Astrocyte of the cerebellum (primary cell): ENCODE measurements around the gene CACNA1E.

ENCODE experiments used
- DNase-seq: peaks from one replicate; pipeline ENCODE4 v3.0.0-alpha.2; 2011; ENCODE audit warnings: low read depth
- H3K4me3 ChIP-seq: 2 replicates; pipeline ENCODE4 v1.5.1; 2011; ENCODE audit warnings: mild to moderate bottlenecking, low read depth, low read length, moderate library complexity
- in situ Hi-C: cut with HindIII; loops from 2 replicates; pipeline ENCODE4 v1.10.0; 2017; ENCODE audit warnings: low sequenced_read_pairs
- TF ChIP-seq, protein P1 (sequence below): IDR thresholded peaks from 2 replicates; pipeline ENCODE4 v1.5.1; 2012; ENCODE audit warnings: low read length, low read depth, moderate library complexity, mild to moderate bottlenecking; ENCODE audit errors: missing control alignments

Gene CACNA1E

DNA sequence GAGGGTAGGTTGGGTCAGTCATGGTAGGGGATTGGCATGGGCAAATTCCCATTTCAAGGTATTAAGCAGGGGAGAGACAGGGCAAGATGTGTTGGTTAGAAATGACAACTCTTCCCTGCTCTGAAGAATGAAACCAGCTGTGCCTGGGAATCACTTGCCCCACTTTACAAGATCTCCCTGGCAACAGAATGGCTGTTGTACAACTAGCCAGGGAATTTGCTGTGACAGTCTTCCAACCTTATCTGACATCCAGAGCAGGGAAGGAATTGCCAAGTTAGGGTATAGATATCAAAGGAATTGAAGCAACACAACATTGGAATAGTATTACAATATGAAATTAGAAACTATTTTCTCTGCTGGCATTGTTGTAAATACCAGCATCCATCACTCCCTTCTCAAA is 154.7 kb downstream of the CACNA1E start:
- DNase-seq: no peak
- no peak overlapping the region for H3K4me3 ChIP-seq
- in situ Hi-C loops: no loop called here
- TF ChIP-seq, protein P1, sequence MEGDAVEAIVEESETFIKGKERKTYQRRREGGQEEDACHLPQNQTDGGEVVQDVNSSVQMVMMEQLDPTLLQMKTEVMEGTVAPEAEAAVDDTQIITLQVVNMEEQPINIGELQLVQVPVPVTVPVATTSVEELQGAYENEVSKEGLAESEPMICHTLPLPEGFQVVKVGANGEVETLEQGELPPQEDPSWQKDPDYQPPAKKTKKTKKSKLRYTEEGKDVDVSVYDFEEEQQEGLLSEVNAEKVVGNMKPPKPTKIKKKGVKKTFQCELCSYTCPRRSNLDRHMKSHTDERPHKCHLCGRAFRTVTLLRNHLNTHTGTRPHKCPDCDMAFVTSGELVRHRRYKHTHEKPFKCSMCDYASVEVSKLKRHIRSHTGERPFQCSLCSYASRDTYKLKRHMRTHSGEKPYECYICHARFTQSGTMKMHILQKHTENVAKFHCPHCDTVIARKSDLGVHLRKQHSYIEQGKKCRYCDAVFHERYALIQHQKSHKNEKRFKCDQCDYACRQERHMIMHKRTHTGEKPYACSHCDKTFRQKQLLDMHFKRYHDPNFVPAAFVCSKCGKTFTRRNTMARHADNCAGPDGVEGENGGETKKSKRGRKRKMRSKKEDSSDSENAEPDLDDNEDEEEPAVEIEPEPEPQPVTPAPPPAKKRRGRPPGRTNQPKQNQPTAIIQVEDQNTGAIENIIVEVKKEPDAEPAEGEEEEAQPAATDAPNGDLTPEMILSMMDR: no peak

DNA sequence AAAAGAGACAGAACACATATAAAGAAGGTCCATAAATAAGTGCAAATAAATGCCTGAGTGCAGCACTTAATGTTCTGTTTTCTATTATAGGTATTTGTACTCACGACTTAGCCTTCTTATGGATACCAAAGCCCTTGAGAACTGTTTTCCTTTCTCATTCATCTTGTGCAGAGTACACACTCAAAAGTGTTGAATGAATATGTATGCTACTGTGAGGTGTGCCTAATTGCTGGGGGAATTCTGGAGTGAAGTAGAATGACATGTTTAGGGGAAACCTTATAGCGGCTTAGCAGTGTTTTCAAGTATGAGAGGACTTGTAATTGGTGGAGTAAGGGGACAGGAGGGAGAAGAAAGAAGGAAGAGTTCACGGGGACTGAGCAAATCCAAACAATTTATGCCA is 157.6 kb downstream of the CACNA1E start:
- DNase-seq: no peak
- in situ Hi-C loops: no loop called here

DNA sequence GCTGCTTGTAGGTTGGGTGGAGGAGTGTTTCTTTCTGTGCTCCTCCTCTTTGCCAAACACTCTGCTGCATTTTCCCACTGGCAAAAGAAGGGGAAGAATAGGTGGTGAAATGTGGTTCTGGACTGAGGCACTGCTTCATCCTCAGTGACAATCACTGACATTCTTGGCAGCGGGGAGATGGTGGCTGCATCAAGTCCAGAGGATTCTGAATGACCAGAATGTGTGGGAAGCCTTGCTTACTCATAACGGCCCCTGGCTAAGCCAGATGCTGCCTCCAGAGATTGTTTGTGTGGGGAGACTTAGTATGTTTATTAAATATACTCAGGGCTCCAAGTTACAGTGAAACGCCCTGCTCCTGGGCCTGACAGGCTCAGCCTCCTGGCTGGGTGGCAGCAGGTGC is 160.3 kb downstream of the CACNA1E start:
- TF ChIP-seq, protein P1: no peak
- H3K4me3 ChIP-seq: no peak overlapping the region
- DNase-seq: no peak
- in situ Hi-C loops: no loop called here

More for the DNA sequence above, 157.6 kb downstream of the CACNA1E start:
- no peak overlapping the region for H3K4me3 ChIP-seq
- TF ChIP-seq, protein P1: no peak

DNA sequence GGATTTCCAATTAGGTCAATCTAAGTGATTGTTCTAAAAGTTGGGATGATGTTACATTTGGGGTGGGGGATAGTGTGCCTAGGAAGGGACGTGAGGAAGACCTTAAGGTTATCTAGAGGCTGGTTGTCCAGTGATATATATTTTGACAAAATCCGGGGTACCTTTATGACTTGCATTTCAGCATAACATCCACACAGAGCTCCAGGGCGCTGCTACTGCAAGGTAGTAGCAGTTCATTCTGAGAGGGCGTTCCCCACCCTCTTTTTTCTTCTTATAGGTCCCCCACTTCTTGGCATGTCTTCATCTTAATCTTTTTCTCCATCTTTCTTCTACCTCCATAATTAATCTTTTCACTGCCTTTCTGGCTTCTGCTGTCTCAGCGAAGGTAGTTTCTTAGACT is 161.9 kb downstream of the CACNA1E start:
- TF ChIP-seq, protein P1: no peak
- in situ Hi-C loops: no loop called here
- no peak for DNase-seq
- no peak overlapping the region for H3K4me3 ChIP-seq

DNA sequence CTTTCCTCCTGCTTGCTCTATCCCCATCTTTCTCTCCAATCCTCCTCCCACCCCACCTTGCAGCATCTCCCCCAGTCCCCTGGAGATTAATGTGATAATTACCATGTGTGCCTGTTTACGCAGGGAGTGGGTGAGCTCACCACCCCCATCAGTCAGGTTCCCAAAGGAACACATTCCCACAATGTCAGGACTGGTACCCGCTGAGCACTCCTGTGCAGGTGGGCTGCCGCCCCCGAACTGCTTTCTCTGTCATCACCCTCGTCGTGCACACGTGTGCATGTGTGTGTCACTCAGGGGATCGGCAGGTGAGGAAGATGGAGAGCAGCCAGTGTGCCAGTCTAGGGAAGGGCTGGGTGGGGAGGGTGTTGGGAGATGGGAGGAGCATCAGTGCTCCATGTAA is 163.4 kb downstream of the CACNA1E start:
- in situ Hi-C loops: no loop called here
- no peak for DNase-seq
- no peak overlapping the region for H3K4me3 ChIP-seq
- TF ChIP-seq, protein P1: no peak

DNA sequence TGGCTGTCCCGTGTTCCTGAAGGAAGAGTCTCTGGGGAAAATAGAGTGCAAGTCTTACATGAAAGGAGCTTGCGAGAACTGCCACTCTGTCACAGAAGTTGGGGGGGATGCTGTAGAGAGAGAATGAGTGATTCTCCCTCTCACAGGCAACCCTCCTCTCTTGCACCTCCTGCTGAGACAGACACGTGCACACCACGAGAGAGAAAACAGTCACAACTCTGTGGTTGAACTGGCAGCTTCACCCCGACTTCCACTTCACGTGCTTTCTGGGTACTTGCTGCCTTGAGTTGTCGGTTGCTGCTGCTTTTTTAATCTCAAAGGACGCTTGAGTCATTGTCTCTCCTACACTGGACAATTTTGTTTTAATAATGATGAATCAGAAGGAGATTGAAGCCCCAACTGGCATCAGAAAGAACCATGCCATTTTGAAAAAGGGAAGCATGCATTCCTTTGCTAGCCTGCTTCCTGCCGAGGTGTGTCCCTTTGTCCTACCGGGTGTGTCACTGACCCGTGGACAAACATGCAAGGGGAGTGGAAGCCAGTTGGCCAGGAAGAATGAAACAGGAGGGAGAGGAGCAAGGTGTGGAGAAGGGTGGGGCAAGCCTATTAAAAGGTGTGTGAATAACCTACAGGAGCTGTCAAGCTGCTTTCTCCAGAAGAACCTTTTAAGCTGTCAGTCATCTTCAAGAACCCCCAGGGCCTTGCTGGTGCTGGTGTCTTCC is 164.2 kb downstream of the CACNA1E start:
- no peak for DNase-seq
- TF ChIP-seq, protein P1: no peak
- no peak overlapping the region for H3K4me3 ChIP-seq
- in situ Hi-C loops: no loop called here
